ENCODE data around the gene LYRM9.
A peak's percentile ranks its signal among the peaks of the same experiment; 100 is the strongest.
"Not testable (repeated sequence)": the region's sequence is repeated elsewhere in the genome, so short reads cannot be mapped to it uniquely, and the experiment has no call there.

The LYRM9 gene

DNA sequence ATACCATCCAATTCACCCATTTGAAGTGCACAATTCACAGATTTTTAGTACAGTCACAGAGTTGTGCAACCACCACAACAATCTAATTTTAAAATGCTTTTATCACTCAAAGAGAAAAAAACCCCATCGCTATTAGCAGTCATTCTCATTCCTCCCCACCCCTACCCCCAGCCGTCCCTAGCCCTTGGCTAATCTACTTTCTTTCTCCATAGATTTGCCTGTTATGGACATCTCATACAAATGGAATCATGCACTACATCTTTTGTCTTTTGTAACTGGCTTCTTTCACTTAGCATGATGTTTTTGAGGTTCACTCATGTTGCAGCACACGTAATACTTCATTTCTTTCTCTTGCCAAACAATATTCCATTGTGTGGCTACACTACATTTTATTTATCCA is 20.4 kb downstream of the LYRM9 start:
- no peak for DNase-seq

DNA sequence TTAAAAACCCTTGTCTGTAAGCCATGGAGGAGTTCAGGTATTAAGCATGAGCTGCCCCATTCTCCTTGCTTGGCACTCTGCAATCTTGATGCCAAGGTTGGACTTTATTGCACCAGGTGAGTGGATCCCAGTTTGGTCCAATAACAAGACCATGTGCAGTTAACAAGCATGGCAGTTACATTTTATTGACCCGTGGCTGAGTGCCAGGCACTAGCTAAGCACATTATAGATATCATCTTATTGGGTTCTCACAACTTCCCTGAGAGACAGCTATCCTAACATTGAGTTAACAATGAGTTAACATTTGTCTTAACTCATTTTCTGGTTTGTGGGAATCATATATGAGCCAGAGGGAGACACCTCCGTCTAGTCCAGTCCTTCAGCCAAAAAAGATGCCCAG is 21.8 kb downstream of the LYRM9 start:
- DNase-seq, result no peak

DNA sequence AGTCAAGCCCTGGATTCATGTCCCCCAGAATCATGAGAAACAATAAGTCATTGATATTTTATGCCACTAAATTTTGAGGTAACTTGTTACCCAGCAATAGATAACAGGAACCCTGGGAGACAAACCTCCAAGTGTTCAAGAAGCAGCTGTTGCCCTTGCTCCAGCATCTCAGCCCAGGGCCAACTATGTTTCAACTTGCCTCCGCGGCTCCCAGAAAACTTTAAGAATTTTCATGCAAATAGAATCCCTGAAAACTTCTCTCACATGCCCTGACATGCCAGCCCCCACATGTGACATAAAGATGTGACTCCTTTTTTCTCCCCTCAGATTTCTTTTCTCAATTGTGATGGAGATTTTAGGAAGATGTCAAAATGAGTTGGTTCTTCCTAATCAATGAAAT is 22.8 kb downstream of the LYRM9 start:
- no peak for DNase-seq

DNA sequence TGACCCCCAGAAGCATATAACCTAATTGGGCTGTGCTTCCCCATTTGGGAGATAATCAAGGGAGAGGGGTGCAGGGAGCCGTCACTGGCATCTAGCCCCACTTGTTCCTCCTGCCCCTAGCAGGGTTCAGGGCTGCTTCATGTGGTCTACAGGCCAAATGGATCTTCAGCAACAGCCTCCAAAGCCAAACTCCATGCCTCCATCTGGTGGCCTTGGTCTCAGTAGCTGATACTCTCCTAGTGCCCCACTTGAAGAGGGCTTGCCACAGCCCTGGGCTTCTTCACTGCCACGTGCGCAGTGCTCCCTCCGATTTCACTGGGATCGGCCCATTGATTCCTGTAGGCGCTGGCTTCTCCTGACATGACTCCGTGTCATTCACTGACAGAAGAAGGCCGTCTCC is 24.6 kb downstream of the LYRM9 start:
- DNase-seq, result no peak

DNA sequence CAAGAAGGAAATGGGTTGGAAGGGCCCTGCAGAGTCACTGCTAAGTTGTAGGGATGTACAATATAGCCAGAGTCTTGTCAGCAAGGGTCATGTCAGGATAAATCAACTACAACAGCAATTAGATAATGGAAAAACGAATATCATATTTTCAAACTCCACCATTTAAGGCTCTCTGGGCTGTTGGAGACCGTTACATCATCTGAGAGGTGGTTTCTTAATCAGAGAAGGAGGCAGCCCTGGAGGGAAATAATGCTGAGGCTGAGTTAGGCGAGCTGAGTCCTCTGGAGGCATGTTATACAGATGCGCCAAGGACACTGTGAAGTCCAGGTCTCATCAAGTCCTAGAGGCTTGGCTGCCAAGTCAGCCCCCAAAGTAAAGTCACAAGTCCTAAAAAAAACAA is 30.3 kb downstream of the LYRM9 start:
- no peak for DNase-seq

DNA sequence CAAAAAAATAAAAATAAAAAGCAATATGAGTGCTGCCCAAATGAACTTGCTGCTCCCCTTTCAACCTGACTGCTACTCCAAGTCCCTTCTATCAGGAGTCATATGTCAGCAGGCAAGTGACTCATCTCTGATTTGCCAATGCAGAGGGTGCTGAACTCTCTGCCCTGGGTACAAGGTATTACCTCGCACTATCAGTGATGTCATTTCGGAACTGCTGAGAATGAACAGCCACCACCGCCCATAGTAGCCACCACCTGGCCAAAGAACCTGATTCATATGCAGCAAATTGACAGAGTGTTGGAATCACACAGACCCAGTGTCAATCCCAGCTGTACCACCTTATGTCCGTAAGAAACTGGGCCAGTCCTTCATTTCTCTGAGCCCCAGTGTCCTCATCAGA is 31.2 kb downstream of the LYRM9 start:
- peak; percentile 13 for DNase-seq

DNA sequence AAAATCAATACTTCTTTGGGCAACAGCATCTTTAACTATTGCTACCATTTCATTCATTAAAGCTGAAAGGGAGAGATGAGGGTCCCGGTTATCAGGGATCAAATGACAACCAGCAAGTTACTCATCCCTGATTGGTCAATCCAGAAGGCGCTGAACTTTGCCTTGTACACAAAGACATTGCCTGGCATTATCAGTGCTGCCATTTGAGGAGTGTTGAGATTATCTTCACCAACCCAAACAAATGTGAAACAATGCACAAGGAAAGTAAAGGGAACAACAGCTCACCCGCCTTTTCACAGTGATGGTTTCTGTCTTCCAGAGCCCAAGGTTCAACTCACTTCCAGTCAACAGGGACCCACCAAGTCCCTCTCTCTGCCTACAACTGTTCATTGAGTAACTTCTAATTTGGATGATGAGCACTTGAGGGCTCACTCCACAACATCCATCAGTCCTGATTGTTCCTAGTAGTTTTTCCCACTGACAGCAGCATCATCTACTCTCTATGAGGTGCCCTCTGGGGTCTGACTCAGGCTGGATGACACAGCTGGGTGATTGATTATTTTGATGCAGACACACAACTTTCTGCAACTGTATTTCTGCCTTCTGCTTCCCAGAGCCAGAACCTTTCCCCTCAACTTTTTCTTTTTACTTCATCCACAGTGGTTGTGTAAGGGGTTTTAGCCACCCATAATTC is 32.0 kb downstream of the LYRM9 start:
- DNase-seq, result no peak

DNA sequence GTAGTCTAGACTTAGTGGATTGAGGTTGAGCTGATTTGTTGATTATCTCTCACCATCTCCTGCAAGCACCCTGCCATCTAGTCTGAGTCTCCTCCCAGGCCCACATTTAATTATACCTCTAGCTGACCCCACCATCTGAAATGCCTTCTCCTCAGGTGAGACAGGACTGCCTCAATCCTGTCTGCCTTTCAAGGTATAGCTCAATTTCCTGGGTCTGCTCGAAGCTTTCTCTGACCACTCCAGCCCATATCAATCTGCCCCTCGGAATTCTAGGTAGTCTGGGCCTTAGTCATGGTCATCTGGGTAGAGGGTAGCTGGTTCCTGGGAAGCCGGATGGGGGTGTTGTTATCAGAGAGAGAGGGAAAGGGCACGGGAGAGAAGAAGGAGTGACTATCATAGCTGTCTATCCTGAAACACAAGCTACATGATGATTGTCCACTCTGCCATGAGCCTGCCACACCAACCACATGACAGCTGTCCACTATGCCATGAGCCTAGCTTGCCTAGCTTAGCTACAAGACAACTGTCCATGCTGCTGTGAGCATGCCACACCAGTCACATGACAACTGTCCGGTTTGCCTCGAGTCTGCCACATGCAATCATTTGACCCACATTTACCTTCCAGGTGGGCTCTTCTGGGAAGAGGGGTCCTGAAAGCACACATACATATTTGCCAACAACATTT is 34.4 kb downstream of the LYRM9 start:
- no peak for DNase-seq

DNA sequence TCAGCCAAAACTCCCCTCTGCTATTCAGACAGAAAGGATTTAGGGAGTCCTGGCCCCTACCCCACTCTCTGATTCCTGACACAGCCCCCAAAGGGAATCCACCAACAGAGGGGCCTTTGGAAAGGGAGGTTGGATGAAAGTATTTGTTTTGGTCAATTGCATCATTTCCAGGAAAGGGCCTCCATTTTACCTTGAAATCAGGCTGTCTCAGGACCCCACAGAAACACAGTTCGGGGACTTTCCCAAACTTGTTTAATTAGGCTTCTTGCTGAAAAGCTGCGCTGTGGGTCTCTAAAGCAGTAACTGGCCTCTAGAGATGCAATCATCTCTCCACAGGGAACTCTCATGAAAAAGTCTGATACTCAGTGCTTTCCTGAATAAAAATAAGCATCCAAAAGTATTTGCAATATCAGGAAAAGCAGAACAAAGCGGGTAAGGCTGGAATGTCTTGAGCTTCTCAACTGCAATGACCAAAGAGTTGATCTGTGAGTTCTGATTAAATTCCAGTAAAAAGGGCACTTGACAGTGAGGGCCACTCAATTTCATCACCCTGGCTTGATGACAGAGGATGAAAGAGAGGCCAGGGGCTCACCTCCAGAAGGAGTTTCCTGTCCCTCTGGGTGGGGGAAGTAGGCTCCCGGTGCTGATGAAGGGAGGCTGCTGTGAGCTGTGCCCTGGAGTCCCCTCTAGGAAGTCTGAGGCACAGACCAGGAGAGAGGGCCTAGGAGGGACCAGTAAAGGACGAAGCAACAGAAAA is 36.3 kb downstream of the LYRM9 start:
- DNase-seq, result no peak

DNA sequence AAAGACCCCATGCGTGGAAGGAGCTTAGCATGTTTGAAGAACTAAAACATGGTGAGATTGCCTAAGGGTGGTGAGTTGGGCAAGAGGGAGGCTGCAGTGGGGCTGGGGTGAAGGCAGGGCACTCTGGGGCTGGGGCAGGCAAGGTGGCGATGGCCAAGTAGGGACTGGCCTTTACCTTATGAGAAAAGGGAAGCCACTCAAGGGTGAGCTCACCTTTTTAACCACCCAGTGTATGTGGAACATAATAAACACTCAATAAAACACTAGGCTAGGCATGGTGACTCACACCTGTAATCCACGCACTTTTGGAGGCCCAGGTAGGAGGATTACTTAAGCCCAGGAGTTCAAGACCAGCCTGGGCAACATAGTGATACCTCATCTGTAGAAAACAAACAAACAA is 37.7 kb downstream of the LYRM9 start:
- DNase-seq, result no peak

DNA sequence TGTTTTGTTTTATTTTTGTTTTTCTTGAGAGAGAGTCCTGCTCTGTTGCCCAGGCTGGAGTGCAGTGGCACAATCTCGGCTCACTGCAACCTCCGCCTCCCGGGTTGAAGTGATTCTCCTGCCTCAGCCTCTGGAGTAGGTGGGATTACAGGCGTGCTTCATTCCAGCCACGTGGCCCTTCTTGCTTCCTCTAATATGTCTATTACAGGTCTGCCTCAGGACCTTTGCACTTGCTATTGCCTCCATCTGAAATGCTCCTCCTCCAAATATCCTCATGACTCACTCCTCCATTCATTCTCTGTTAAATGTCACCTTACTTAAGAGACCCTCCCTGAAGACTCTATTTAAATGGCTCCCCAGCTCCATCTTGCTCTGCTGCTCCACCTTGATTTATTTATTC is 39.0 kb downstream of the LYRM9 start:
- no peak for DNase-seq

DNA sequence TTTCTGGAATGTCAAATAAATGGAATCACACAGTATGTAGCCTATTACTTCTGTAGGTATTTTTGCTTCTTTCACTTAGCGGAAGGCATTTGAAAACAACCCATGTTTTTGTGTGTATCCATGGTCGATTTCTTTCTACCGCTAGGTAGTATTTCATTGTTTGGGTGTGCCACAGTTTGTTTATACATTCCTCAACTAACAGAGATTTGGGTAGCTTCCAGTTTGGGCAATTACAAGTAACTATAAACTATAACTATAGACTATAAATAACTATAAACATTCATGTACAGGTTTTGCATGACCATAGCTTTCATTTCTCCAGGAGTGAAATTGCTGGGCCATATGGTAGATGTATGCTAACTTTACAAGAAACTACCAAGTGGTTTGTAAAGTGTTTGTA is 40.1 kb downstream of the LYRM9 start:
- no peak for DNase-seq

DNA sequence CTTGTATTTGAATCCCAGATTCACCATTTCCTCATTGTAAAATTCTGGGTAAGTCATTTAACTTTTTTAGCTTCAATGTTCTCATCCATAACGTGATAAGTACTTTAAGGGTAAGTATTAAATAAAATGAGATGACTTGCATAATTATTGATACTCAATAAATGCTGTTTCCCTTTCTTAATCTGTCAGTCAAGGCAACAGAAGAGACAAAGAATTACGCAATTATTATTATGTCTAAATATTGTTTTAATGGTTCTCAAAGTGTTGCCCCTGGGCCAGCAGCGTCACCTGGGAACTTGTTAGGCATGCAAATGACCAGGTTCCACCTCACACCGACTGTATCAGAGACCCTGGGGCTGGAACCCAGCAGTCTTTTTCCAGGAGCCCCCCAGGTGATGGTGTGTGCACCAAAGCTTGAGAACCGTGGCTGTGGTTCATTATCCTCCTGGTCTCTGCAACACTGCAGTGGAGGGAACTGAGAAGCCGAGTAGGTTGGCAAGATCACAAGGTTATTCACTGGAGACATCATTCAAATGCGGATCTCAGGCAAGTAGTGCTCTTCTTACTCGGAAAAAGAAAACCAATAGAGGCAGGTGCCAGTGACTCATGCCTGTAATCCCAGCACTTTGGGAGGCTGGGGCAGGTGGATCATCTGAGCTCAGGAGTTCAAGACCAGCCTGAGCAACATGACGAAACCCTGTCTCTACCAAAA is 43.5 kb downstream of the LYRM9 start:
- DNase-seq, result no peak

DNA sequence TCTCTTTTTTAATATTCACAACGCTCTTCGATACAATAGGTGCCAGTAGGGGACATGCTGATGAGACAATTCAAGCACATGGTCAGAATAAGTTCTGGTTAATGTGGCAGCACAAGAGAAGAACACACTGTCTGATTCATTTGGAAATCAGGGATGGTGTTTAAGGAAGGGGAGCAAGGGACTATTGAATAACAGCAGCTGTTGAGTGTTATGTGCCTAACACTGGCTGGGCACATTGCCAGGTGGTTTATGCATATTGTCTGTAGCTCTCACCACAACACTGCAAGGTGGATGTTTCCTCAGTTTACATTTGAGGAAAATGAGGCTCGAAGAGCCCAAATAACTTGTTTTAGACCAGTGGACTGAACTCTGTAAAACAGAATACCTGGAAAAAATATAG is 44.2 kb downstream of the LYRM9 start:
- no peak for DNase-seq

DNA sequence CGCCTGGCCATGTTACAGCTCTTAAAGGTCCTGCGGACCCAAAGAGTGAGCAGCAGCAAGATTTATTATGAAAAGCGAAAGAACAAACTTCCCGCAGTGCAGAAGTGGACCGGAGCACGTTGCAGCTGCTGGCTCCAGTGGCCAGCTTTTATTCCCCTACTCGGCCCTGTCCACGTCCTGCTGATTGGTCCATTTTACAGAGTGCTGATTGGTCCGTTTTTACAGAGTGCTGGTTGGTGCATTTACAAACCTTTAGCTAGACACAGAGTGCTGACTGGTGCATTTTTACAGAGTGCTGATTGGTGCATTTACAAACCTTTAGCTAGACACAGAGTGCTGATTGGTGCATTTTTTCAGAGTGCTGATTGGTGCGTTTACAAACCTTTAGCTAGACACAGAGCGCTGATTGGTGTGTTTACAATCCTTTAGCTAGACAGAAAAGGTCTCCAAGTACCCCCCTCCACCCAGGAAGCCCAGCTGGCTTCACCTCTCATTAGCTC is 46.3 kb downstream of the LYRM9 start:
- not testable (repeated sequence) for DNase-seq

DNA sequence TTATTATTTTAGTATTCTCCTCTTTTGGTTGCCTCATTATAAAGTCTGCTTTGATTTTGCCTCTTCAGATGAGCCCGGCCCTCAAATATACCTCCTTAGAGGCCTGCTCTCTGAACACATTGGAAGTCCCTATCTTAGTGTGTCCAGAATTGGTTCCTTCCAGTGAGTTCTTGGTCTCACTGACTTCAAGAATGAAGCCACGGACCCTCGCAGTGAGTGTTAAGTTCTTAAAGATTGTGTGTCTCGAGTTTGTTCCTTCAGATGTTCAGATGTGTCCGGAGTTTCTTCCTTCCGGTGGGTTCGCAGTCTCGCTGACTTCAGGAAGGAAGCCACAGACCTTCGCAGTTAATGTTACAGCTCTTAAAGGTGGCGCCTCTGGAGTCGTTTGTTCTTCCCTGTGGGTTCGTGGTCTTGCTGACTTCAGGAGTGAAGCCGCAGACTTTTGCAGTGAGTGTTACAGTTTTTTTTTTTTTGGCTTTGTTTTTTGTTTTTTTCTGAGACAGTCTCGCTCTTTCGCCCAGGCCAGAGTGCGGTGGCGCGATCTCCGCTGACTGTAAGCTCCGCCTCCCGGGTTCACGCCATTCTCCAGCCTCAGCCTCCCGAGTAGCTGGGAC is 47.0 kb downstream of the LYRM9 start:
- DNase-seq, result peak; percentile 56

DNA sequence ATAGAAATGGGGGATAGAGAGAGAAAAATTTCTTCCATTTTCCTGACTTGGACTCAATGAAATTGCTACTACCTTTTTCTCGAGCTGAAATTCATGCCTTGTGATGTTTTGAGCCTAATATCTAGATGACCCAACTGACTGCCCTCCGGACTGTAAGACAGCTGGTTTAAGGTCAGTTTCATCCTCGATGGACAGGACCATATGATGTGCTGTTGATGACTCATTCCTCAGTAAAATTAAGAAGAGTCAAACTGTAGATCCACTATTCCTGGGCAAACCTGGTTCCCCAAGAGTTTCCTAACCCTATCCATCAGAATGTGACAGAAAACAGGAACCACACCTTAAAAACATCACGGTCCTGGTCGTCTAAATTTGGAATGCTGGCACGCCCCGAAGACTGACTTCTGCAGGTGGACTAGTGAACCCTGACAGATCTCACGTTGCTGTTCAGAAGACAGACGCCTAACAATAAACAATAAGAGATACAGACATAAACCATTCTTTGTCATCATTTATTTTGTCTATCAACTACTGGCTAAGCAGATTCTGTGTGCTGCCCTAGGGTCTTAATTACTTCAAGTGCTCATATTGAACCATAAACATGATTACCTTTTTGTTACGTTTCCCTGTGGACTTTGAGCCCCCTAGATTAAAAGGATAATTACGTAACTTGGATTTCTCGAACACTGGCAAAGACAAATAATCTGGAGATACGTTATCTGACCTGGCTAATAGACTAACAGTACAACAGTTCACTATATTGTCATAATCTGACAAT is 47.7 kb downstream of the LYRM9 start:
- no peak for DNase-seq

DNA sequence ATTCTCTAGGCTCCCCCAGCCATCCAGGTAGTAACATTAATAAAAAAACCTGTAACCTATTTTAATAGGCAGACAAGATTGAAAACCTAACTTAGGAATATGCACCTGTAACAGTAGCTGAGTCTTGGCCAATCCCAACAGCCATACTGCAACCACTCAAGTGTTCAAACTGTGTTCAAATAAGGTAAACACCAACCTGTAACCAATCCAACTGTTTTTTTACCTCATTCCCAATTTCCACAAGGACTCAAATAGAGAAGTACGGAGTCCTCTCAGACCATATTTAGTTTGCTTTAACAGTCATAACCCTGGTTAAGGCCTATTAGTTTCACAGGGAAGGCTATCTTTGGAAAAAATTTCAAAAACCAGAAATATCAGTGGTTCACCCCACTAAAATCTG is 52.5 kb downstream of the LYRM9 start:
- no peak for DNase-seq

DNA sequence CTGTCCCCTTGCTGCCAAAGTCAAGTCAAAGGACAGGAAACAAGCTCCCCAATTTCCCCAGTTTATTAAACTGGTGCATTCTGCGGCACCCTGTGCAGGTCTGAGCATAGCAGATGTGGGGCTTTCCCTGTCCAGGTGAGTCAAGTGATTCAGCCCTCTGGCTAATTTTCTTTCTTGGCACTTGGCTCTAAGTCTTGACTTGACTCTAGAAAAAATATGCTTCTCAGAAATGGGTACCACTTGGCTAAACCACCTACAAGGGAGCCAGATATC is 52.8 kb downstream of the LYRM9 start:
- DNase-seq, result not testable (repeated sequence)

DNA sequence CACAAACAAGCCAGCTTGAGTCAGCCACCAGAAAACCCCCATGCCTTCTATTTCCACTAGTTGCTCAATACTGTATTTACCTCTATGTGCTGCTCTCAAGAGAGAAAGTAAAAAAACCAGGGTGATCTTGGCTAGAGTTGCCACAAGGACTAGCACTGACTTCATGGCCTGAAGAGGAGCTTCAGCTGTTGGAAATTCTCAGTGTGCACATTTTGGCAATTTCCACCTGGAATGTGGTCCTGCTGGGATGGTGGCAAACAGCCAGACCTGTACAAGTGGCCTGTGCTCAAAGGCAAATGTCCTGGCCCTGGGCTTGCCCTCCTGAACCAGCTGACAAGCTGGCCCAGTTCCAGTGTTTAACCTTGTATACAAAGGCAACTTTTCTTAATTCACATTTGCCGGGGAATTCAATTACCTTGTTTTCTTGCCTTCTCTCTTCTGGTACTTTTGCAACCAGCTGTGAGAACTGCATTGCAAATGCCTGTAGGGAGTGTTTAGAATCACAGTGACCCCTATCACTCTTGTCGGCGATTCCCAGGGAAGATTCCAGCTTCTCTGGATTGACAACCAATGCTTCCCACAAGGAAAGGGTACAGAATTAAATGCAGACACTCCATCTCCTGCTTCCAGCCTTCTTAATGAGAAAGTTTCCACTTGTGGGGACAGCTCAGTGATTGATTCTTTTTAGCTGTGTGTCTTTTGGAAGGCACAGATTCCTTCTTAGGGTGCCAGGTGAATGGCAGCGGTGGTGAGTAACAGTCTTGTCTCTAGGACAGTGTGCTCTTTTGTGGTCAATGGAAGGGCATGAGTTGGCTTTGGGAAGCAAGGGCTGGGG is 53.4 kb downstream of the LYRM9 start:
- DNase-seq, result not testable (repeated sequence)

DNA sequence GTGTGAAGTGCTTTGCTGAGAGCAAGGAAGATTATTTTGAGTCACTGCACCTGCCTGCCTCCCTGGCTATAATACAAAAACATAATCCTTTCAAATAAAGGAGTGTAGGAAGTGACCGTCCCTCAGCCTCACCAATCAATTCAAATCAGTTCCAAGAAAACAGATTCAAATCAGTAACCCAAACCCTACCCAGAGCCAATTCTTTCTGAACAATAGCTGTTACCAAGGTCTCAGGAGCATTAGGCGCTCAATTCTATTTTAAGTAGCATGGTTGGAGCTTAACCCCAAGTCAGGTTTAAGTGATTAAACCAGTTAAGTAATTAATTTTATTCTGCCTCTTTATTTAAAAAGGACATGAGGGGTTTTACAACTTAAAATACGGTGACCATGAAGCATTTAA is 54.6 kb downstream of the LYRM9 start:
- not testable (repeated sequence) for DNase-seq

All from activated CD4-positive, alpha-beta T cell treated with anti-CD3 and anti-CD28 coated beads, Interleukin-2, amount 50 U/mL, for 16 hours (primary cell).